NCI-H510A treated with DMSO at 0.1 percent for 48 hours (cell line): ENCODE data around the gene FBLIM1.
A peak's percentile ranks its signal among the peaks of the same experiment; 100 is the strongest.

Experiments used
- DNase-seq: peaks from one replicate; lab custom pipeline; 2025; lab: John Stamatoyannopoulos, UW

The FBLIM1 gene

DNA sequence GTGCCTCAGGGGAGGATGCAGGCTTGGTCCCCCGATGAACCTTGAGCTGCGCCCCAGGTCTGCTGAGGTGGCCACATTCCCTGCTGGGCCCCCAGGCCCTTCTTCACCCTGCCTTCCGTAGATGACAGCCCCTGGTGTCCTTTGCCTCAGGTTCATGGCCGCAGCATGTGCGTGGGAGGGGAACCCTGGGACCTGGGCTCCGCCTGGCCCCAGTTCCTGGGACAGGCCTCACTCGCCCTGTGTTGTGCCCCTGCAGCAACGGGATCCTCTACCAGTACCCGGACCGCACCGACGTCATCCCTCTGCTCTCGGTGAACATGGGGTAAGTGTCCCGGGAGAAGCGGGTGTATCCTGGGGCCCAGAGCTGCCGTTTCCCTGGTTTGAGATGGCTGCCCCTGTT lies 27.7 kb upstream of the FBLIM1 start:
- DNase-seq, result no peak

GRCh38 chr1:15731735-15732685 lies 26.6 kb upstream of the FBLIM1 start:
- no peak for DNase-seq

DNA sequence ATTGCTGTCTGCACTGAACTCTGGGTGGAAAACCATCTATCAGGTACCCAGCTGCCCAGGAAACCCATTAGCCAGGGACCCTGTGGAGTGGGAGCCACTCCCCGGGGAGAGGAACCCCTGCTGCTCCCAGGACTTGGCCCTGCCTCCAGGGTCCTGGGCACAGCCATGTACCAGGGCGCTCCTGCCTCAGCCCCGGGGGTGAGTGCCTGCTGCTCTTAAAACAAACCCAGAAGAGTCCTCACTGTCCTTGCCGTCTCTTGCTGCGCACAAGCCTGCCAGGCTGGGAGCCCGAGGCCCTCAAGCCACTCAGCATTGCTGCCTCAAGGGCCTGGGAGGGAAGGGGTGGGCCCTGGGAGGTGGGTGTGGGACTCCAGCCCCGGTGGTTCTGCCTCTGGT lies 25.9 kb upstream of the FBLIM1 start:
- no peak for DNase-seq

DNA sequence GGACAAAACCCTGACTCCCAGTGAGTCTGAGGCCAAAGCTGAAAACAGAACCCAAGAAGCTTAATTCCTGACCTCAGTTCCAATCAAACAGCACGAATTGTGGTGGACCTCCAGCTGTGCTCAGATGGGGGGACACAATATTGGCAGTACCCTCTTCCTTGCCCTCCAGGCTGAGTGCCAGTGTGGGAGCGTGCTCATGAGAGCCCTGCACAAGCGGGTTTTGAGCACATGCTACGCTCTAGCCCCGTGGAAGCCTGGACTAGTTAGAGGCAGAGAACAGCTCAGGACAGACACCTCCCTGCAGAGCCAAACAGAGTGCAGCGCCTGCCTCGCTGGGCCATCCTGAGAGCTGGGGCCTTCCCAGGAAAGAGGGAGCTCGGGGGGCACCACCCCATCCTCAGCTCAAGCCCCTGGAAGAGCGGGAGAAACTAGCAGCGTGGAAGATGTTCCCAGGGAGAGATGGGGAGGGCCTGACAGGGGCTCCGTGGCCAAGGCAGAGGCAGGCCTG lies 25.3 kb upstream of the FBLIM1 start:
- no peak for DNase-seq

DNA sequence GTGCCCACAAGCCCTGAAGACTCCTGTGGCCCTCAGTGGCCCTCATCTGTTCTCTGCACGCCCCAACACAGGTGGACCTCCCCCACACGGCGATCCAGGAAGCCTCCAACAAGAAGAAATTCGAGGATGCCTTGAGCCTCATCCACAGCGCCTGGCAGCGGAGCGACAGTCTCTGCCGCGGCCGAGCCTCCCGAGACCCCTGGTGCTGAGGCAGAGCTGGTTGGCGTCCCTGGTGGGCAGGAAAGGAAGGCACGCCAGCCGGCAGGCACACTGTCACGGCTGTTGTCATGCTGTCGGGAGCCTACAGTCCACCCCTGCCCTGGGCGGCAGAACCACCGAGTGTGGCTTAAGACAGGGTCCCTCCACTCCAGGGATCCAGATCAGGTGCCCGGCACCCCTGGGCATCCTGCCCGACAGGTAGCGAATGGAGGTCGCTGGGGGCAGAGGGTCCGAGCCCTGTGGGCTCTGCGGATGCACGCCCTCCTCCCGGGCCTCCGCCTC lies 24.8 kb upstream of the FBLIM1 start:
- DNase-seq, result no peak

GRCh38 chr1:15734296-15734695 lies 24.3 kb upstream of the FBLIM1 start:
- DNase-seq, result no peak

DNA sequence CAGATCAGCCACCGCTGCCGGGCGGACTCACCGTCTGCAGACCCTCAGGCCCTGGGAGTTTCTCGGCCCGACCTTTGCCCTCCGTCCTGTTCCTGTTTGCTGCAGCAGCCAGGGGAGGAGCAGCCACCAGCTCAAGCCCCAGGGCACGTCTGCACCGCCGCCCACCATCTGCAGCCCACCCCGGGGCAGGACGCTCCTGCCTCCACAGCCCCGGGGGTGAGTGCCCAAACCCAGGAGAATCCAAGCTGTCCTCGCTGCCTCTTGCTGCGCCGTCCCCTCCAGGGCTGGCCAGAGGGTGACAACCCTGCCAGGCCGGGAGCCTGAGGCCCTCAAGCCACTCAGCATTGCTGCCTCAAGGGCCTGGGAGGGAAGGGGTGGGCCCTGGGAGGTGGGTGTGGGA lies 23.7 kb upstream of the FBLIM1 start:
- DNase-seq, result no peak

GRCh38 chr1:15735304-15736037 lies 23.1 kb upstream of the FBLIM1 start:
- DNase-seq, result no peak

GRCh38 chr1:15736038-15736891 lies 22.3 kb upstream of the FBLIM1 start, which contains the start of gene SLC25A34:
Gene SLC25A34, plus strand, starts transcription at chr1:15736258. Its CDS starts 228 bp downstream, at chr1:15736486.
- peak; percentile 98 for DNase-seq

DNA sequence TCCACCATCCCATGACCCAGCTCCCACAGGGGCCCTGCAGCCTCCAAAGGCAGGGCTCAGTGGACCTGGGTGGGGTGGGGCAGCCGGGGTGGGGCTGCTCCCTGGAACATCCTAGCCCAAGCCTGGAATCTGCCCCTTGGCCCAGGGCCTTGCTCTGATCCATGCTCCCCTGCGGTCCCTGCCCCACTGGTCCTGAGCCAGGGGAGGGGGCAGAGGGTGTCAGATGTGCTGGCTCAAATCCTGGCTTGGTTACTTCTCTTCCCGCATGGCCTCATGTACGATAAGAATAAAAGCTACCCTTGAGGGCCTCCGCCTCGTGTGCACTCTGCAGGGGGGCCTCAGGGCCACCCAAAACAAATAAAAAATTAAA lies 21.7 kb upstream of the FBLIM1 start:
- no peak for DNase-seq

DNA sequence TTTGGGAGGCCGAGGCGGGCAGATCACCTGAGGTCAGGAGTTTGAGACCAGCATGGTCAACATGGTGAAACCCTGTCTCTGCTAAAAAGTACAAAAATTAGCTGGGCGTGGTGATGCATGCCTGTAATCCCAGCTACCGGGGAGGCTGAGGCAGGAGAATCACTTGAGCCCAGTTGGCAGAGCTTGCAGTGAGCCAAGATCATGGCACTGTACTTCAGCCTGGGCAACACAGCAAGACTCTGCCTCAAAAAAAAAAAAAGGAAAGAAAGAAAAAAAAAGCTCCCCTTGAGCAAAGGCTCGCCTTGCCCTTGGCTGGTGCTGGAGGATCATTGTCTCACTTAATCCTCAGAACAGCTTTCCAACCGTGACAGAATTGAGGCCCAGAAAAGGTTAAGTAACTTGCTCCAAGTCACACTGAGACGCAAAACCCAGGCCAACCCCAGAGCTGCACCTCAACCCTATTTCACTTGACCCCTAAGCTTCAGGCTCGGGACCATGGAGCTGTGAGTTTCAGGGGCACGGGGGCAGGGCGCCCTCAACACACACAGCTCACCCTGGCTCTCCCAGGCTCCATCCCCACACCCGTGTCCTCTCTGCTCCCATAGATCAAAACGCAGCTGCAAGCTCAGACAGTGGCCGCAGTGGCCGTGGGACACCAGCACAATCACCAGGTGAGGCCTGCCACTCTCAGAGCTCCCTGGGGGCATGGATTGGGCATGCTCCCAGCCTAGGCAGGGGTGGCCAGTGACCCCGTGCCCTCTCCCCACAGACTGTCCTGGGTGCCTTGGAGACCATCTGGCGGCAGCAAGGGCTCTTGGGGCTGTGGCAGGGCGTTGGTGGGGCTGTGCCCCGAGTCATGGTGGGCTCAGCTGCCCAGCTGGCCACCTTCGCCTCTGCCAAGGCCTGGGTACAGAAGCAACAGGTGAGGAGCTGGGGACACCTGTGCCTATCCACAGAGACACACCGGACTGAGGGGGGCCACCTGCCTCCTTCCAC lies 21.0 kb upstream of the FBLIM1 start:
- DNase-seq, result no peak

DNA sequence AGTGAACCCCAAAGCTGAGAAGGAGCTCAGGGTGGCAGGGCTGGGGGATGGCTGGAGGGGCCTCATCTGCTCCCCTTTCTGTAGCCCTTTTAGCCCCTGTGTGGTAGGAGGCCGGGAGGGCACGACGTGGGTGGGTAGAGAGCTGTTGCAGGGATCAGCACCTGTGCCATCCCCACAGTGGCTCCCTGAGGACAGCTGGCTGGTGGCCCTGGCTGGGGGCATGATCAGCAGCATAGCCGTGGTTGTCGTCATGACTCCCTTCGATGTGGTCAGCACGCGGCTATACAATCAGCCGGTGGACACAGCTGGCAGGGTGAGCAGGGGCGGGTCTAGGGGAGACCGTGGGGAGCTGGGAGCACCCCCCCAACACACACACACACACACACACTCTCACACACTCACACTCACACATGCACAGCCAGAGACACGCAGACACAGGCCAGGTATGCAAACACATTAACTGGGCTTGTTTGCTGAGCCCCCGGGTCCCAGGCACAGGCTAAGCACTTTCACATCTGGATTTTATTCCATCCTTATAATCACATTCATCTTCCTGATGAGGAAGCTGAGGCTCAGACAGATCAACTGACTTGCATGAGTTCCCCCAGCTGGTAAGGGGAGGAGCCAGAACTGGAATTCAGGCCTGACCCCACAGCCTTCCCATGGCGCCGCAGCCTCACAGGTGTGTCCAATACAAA lies 20.0 kb upstream of the FBLIM1 start:
- DNase-seq, result no peak

DNA sequence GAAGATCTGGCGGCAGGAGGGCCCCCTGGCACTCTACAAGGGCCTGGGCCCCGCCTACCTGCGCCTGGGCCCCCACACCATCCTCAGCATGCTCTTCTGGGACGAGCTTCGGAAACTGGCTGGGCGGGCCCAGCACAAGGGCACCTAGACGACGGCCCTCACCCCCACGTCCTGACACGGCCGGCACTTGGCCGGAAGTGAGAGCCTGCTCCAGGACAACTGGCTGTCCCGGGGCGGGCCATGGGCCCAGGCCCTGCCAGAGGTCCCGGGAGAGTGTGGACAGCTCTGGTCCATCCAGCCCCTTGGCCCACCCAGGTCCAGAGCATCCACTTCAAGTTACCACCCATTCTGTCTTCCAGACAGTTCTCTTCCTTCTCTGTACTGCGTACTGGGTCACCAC lies 19.3 kb upstream of the FBLIM1 start:
- no peak for DNase-seq

DNA sequence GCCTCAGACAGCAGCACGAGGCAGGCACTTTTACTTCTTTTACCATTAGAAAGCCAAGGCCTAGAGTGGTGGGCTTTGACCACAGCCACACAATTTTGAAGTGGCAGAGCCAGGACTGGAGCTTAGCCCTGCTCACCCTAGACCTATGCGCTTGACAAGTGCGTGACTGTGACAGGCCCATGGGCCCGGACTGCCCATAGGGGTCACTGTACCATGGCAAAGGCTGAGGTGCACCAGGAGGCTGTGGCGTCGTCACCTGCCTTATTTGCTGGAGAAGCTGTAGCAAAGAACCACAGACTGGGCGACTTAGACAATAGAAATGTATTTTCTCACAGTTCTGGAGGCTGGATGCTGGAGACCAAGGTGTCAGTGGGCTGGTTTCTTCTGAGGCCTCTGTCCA lies 18.9 kb upstream of the FBLIM1 start:
- no peak for DNase-seq

- DNase-seq, result peak; percentile 98
Measured at GRCh38 chr1:15740924-15741850, 17.4 kb upstream of the FBLIM1 start.

DNA sequence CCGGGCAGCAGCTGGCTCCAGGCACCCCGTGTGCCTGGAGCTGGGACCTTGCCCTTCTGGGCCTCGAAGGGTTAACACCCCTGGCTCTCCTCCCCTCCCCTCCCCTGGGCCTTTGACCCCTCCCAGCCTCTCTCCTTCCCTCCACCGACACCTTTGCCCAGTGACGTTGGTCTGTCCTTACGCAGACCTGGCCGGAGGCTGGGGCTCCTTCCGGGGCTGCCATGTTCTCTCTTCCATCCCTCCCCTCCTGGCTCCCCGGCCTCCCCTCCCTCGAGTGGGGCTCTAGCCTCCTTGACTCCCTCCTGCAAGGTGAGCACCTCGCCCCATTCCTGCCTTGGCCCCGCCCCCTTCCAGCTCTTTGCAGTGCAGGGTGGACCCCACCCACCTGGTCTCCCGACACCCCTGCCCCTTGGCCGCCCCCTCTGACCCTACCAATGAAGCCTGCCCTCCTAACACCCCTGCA lies 16.2 kb upstream of the FBLIM1 start, which contains the start of gene TMEM82:
TSS of gene TMEM82 (plus strand) at position 161 of the 463 bp plus-strand sequence. CDS start at position 222, 61 bp downstream.
- DNase-seq, result no peak

DNA sequence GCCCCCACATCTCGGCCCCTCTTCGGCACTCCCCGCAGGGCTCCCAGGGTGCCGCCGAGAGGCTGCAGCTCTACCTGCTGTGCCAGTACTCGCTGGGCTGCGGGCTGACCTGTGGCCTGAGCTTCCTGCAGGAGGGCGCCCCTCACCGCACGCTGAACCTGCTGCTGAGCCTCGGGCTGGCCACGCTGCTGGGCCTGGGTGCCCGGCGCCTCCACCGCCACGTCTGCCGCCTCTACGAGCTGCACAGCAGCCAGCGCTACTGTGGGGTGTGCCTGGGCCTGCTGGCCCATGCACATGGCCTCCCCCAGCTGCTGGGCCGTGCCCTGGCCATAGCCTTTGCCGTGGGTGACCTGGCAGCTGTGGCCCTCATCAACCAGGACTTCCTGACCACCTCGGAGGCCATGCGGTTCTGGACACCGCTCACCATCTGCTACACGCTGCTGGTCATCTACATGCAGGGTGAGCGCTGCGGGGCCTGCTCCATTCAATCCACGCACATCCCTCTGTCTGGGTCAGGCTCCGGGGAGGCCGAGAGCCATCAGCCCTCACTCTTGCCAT lies 14.4 kb upstream of the FBLIM1 start:
- no peak for DNase-seq

DNA sequence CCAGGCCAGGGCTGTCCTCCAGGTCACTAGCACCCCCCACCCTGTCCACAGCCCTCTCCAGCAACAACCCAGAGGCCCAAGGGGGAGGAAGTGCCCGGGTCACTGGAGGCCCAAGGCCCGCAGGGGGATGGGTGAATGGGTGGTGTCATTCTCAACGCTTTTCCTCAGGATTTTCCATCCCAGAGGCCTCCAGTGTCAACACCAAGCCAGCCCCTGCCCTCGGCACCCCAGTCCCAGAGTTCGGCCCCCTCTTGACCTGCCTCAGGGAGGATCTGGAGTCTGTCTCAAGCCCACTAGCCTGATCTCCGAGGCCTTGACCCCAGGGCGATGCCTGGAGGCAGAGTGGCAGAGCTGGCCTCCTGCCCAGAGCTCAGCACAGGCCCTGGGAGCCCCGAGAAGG lies 11.2 kb upstream of the FBLIM1 start:
- DNase-seq, result no peak
